ENCODE data around the gene DCAF11. TPM values are rescaled to one million over a fixed set of nuclear protein-coding genes. Genes with fewer than 3 reads are reported as not detected.

DCAF11 gene
- polyA plus RNA-seq (2012; ENCODE audit: insufficient read depth, insufficient read length) = 81.8 TPM

GRCh38 chr14:24114532-24115421, at the start of gene DCAF11, which contains the start of gene NRL:
DCAF11 (plus strand) TSS chr14:24114777; CDS start chr14:24115595, 818 bp downstream.
NRL (minus strand) TSS chr14:24114949; CDS start chr14:24082848, 32,101 bp downstream.
- H3K4me3 ChIP-seq (ENCODE audit: low read length) = peak within 1 kb of the TSS; percentile 60
- peak; percentile 100 for DNase-seq (ENCODE audit: low read depth, low spot score)

- no peak for DNase-seq (ENCODE audit: low read depth, low spot score)
Measured at GRCh38 chr14:24064856-24065255, 49.7 kb upstream of the DCAF11 start.

DNA sequence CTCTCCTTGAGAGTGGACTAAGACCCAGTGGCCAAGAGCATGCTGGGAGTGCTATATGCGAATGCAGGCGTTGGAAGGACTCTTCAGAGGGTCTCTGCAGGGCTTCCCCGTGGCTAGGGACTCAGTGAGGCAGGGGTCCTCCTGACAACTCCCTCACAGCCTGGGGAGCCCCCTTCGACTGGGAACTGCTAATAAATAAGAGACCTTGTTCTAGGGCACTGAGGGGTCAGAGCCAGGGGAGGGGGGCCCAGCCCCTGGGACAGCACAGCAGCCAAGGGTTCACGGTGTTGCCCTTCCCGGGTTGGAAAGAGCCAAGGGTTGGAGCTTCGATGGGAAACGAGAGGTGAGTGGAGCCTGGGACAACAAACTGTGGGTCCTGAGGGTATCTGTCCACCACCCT, 49.2 kb upstream of the DCAF11 start:
- no peak overlapping the region for H3K4me3 ChIP-seq (ENCODE audit: low read length)
- DNase-seq (ENCODE audit: low read depth, low spot score) = no peak

More at GRCh38 chr14:24064856-24065255, 49.7 kb upstream of the DCAF11 start:
- no peak overlapping the region for H3K4me3 ChIP-seq (ENCODE audit: low read length)

DNA sequence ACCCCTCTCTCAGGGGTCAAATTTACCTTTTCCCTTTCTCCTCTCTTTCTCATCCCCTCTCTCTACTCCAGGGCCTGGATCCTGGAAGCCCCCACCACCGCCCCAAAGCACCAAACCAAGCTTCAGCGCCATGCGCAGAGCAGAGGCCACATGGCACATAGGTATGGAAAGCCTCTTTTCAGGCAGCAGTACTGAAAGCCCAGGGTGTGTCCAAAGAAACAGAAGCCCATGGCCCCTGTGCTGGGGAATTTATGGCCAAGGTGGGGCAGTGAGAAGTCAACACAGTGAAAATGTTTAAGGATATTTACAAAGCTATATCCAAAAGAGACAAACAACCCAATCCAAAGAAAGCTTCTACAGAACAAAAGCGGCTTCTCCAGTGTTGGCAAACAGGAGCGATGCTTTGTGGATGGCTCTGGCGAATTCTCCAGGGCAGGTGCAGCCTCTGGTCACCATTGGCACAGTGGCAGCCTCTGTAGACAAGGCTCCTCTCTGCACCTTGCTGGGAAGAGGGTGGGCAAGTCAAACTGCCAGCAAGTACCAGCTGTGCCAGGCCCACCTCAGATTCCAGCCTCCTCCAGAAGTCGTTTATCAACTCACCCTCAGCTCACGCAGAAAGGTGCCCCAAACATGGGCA, 48.0 kb upstream of the DCAF11 start:
- no peak for DNase-seq (ENCODE audit: low read depth, low spot score)
- H3K4me3 ChIP-seq (ENCODE audit: low read length) = no peak overlapping the region

GRCh38 chr14:24067133-24068082, 47.2 kb upstream of the DCAF11 start:
- DNase-seq (ENCODE audit: low read depth, low spot score) = no peak
- H3K4me3 ChIP-seq (ENCODE audit: low read length) = no peak overlapping the region

DNA sequence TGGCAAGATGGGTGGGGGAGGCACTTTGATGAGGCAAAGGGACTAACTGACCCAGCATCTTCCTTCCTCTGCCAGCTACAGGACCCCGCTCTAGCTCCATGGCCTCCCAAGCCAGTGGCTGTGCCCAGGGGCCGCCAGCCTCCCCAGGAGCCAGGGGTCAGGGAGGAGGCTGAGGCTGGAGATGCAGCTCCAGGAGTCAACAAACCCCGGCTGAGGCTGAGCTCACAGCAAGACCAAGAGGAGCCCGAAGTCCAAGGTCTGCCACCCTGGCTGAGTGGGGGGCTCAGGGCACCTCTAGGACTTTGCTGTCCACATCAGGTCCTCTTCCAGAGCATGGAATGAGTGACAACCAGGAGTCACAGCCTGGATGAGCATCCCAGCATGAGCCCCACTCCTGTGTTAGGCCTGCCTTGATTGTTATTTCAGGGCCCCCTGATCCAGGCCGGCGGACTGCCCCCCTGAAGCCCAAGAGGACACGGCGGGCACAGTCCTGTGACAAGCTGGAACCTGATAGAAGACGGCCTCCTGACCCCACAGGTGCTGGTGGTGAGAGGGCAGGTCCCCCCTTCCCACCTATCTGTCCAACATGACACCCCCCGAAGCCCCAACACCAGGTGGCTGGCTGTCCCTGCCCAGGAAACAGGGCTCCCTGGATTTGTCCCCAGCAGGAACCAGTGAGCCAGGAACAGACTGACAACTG, 45.7 kb upstream of the DCAF11 start:
- no peak for DNase-seq (ENCODE audit: low read depth, low spot score)
- H3K4me3 ChIP-seq (ENCODE audit: low read length) = no peak overlapping the region

DNA sequence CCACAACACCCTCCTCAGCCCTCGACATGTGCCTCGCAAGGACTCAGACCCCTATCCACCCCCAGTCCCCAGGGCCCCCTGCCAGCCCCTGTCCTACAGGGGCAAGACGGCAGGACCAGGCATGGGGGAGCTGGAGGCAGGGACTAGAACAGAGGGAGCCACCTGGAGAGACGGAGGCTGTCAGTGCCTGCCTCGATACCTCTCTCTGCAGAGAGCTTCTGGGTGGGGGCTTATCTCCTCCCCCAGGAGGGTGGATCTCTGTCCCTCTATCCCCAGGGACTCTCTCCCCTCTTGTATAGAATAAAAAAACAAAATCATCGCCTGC, 45.2 kb upstream of the DCAF11 start:
- no peak for DNase-seq (ENCODE audit: low read depth, low spot score)
- H3K4me3 ChIP-seq (ENCODE audit: low read length) = no peak overlapping the region

DNA sequence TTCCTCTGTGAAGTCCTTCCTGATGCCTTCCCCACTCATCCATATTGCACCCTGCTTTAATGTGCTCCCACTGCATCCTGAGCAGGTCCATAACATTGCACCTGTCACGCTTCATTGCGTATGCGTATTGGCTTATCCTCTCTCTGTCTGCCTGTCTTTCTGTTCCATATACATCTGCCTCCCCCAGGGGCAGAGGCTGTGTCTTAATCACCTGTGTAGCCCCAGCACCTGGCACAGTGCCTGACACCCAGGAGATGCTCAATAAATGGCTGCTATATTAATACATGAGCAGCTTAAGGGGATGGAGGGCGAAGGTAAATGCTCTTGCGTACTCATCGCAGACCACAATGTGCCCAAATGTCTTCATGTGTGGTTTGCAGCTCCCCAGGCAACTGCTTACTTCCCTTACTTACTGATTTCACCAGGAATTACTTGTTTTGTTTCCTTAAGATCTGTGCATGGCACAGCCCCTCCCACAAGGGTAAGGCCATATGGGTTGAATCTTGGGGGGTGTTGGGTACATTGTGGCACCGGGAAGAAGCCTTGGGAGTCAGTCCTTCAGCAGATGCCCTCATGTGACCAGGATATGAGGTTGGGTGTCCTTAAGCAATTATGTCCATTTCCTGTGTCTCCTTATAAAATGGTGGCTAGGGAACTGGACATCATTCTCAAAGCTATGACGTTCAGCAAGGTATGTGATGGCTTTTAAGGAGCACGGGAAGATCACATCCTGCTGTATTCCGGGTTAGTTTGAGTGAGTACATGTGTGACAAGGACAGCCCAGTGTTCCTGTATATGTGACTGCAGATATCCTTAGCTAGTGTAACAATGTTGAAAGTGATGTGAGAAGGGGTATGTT, 44.1 kb upstream of the DCAF11 start:
- no peak overlapping the region for H3K4me3 ChIP-seq (ENCODE audit: low read length)
- no peak for DNase-seq (ENCODE audit: low read depth, low spot score)

GRCh38 chr14:24071144-24071697, 43.4 kb upstream of the DCAF11 start, which contains the start of gene CPNE6:
CPNE6 (plus strand) TSS chr14:24071562; CDS start chr14:24072937, 1,375 bp downstream.
- DNase-seq (ENCODE audit: low read depth, low spot score) = no peak
- no peak within 1 kb of the TSS for H3K4me3 ChIP-seq (ENCODE audit: low read length)

DNA sequence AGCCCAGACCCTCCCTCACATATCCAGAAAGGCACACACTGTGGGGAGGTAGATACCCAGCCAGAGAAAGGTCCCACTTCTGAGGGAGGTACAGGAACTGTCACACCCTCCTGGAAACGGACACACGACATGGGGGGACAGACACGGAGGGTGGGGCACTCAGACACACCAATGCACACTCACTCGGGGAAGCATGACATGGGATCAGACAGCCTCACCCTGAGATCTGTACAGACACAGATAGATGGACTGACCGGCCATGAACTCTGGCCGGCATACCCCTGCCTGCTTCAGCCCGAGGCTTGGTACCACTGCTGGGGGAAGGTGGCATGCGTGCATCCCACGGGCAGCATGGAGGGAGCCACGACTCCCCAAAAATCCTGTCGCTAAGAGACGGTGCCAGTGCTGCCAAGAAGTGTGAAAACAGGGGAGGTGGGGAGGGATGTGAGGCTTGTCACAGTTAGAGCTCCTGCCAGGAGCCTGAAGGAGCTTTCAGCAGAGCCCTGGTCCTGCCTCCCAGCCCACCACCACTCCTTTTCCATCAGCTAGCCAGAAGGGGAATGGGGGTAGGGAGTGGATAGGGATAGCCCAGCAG, 42.6 kb upstream of the DCAF11 start:
- no peak overlapping the region for H3K4me3 ChIP-seq (ENCODE audit: low read length)
- DNase-seq (ENCODE audit: low read depth, low spot score) = no peak

DNA sequence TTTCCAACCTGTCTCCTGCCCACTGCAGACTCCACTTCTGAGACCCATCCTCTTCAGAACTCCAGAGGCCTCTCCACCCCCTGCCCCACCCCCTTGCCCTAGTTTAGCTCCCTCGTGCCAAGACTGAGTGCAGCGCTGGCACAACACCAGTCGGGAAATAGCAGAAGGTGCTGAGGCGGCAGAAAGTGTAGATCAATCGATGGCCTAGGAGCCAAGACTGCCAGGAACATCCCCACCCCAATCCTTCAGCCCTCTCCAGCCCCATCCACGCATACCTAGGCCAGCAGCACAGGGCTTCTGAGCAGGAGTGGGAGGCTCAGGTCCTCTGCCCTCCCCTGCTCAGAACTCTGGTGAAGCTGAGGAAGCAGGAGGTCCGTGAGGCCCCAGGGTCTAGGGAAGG, 42.1 kb upstream of the DCAF11 start:
- no peak for DNase-seq (ENCODE audit: low read depth, low spot score)
- no peak overlapping the region for H3K4me3 ChIP-seq (ENCODE audit: low read length)

DNA sequence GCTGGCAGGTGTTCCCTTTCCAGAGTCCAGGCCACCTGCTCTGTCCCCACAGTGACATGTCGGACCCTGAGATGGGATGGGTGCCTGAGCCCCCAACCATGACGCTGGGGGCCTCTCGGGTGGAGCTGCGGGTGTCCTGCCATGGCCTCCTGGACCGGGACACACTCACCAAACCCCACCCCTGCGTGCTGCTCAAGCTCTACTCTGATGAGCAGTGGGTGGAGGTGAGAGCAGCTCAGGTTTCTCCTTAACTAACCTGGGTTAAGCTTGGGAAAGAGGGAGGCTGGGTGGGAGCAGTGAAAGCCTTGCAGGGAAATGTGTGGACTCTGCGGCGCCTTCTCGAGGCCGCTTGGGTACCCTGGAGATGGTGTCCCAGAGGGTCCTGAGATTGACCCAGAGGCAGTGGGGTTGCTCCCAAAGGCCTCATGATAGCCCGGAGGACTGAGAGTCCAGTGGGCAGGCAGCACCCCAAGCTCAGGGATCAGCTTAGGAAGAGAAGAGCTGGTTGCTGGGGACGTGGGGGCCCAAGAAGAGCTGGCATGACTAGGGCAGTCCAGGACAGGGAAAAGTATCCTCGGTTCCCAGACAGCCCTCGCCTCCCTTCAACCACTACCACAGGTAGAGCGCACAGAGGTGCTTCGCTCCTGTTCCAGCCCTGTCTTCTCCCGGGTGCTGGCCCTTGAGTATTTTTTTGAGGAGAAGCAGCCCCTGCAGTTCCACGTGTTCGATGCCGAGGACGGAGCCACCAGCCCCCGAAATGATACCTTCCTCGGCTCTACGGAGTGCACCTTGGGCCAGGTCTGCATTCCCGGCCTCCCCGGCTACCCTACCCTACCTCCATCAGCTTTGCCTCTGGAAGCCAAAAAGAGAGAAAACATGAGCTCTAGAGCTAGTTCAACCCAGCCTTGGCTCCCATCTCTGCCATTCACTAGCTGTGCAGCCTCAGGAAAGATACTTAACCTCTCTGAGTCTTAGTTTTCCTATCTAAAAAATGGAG, 41.4 kb upstream of the DCAF11 start:
- no peak for DNase-seq (ENCODE audit: low read depth, low spot score)
- no peak overlapping the region for H3K4me3 ChIP-seq (ENCODE audit: low read length)

- no peak for DNase-seq (ENCODE audit: low read depth, low spot score)
Measured at GRCh38 chr14:24074625-24075484, 39.7 kb upstream of the DCAF11 start.

GRCh38 chr14:24075485-24076301, 38.9 kb upstream of the DCAF11 start:
- DNase-seq (ENCODE audit: low read depth, low spot score) = no peak

More at GRCh38 chr14:24074625-24075484, 39.7 kb upstream of the DCAF11 start:
- no peak overlapping the region for H3K4me3 ChIP-seq (ENCODE audit: low read length)

More at GRCh38 chr14:24075485-24076301, 38.9 kb upstream of the DCAF11 start:
- no peak overlapping the region for H3K4me3 ChIP-seq (ENCODE audit: low read length)

Measured in Jurkat, Clone E6-1 (cell line).